CD4-positive, alpha-beta T cell treated with Interleukin-6 at 100 ng/mL for 8 hours (primary cell): Measurements from ENCODE around the gene SYT2.
"Not testable (repeated sequence)": the region's sequence is repeated elsewhere in the genome, so short reads cannot be mapped to it uniquely, and the experiment has no call there.

Source experiments
- DNase-seq: peaks from one replicate; pipeline ENCODE4 v3.0.0-alpha.2; 2020; ENCODE audit warnings: mixed read lengths, low spot score

Gene SYT2

GRCh38 chr1:202545647-202546303 lies 164.5 kb downstream of the SYT2 start:
- DNase-seq: not testable (repeated sequence)

DNA sequence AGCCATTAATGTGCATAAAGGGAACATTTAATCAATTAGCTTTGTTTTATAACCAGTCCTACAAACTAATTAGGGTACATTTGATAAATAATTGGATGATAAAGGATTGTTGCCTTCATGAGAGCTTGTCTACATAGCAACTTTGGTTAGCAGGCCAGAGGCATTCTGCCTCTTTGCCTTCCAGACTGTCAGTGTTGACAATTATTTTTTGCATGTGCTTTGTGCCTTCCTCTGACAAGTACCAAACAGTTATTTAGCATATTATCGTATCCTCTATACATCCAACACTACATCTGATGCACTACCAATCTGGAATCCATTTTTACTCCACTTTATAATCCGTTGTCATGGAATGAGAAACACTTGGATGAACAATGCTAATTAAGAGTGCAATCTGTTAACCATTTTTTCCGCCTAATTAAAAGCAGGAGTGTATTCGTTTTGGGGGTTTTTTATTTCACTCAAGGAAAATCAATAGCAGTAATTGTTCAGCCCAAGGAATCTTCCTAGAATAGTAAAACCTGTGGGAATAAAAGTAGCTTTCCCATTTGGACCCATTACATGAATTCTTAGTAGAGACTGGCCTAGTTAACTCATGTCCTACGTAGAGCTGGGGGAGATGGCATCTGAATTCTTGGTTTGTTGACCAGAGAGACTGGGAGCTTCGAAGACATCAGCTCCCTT lies 165.3 kb downstream of the SYT2 start:
- DNase-seq: not testable (repeated sequence)

- DNase-seq: not testable (repeated sequence)
These were observed 166.7 kb downstream of the SYT2 start for GRCh38 chr1:202543537-202543936.

DNA sequence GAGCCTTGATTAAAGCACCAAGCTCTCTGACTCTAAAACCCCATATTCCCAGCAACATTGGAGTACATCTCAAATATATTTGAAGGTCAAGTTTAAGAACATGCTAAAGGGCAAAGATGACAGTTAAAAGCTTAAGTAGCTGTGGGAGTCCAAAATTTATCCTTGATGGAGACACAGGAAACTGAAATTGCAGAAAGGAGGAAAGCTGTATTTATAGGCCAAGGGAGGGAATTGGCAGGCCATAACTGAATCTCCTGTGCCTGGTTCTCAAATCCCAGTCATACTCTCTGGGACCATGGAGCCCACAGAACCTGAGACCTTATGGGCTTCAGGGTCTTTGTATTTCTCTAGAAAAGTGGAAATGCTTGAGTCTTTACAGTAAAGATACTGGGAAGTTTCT lies 167.8 kb downstream of the SYT2 start:
- DNase-seq: not testable (repeated sequence)

- not testable (repeated sequence) for DNase-seq
These were observed 169.4 kb downstream of the SYT2 start for GRCh38 chr1:202540858-202541257.
